H7 (cell line): Measurements from ENCODE around the gene TMED10. TPM values are rescaled to one million over a fixed set of nuclear protein-coding genes. Genes with fewer than 3 reads are reported as not detected.

ENCODE experiments used
- DNase-seq: peaks from one replicate; pipeline ENCODE4 v3.0.0; 2012
- H3K27me3 ChIP-seq: 2 replicates; pipeline ENCODE4 v1.6.0; 2011; ENCODE audit warnings: mild to moderate bottlenecking, low read length; ENCODE audit not compliant: control insufficient read depth, insufficient read depth
- H3K36me3 ChIP-seq: replicated peaks from 2 replicates; pipeline ENCODE4 v1.5.1; 2011; ENCODE audit warnings: low read length; ENCODE audit not compliant: control insufficient read depth, insufficient read depth
- H3K4me3 ChIP-seq: 2 replicates; pipeline ENCODE4 v1.5.1; 2011; ENCODE audit warnings: low read depth, mild to moderate bottlenecking, control low read depth, low read length, moderate library complexity; ENCODE audit not compliant: insufficient read depth
- total RNA-seq: library from RNA; depleted of rRNA; stranded (reverse); fragments of >200 nt; shearing (Covaris generic); gene quantifications from 2 replicates; pipeline ENCODE4 v1.2.3, GENCODE V29; 2014

TMED10 gene
- total RNA-seq, 1 experiment from 2014 or later = 240 TPM

DNA sequence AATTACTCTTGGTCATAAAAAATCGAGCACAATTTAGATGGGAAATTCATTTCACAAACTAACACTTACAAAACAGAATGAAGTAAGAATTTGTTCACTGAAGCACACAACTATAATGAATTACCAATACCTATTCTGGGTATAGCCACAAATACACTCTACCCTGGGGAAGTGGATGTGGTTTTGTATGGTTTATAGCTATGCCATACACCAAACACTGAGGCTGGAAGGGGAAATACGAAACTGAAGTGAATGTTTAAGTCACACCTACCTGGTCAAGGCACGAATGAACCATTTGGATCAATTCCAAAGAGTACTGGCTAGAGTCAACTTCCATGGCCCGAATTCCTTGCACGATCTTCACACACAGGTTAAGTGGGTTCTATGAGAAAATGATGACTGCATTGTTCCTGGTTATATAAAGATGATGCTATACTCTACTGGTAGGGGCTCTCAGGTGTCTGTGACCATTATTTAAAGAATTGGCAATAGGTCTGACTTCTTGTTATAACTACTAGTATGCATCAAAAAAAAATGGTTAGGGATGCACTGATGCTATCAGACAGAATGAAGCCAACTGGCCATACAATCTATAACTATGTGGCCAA lies 62.4 kb downstream of the TMED10 start:
- DNase-seq = no peak
- H3K36me3 ChIP-seq = peaks cover 18% of the 10 kb centered on the region
- H3K4me3 ChIP-seq = no peak overlapping the region
- no peaks in the 10 kb centered on the region for H3K27me3 ChIP-seq

DNA sequence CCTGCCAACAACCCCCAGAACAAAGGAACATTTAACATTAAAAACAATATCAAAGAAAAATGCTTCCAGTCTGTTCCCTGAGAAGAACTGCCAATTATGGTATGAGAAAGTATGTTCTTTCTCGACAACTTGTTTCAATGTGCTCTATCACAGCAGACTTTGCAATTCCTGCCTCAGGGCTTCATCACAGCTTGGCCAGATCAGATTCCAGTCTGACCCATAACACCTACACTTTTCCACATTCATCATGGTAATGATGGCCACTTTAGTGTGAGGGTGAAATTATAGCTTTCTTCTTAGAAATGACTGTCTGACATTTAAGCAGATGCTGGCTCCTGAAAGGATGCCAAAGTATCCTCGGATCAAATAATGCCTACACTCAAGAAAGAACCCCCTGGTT lies 66.5 kb downstream of the TMED10 start:
- H3K4me3 ChIP-seq = no peak overlapping the region
- H3K27me3 ChIP-seq = no peaks in the 10 kb centered on the region
- H3K36me3 ChIP-seq = peaks cover 27% of the 10 kb centered on the region
- DNase-seq = no peak

DNA sequence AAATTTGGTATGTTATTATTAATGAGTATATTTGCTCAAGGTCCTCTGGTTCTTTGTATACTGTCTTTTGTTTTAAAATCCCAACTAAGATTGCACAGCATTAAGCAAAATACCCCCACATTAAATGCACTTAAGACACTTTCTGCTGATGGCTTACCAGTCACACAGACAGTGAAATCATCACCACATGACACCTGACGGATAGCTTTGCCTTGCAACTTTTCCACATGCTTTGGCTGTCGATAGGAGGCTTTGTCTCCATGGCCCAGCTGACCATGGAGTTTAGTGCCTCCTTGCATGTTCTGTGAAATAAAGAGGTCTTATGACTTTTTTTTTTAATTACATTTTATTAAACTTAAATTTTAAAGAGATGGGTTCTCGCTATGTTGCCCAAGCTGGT lies 69.2 kb downstream of the TMED10 start:
- Histone ChIP-seq H3K27me3 (no peaks in the 10 kb centered on the region), H3K4me3 (no peak overlapping the region), H3K36me3 (peaks cover 19% of the 10 kb centered on the region)
- DNase-seq = no peak

DNA sequence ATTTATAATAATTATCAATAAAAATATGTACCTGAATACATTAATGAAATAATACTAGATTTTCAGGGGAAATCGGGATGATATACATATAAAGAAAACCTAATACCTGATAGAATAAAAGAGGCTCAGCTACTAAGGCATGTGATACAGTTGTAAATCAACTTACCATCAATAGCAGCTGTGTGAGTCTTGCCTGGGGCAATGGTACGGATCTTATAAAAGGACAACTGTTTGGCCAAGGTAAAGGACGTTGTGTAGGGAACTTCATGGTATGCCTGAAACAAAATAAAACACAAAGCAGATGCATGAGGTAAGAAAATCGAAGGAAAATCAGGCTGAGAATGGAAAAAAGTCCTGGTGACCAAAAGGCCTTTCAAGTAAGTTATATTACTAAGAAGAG lies 74.9 kb downstream of the TMED10 start:
- DNase-seq = no peak
- Histone ChIP-seq H3K4me3 (no peak overlapping the region), H3K36me3 (peaks cover 11% of the 10 kb centered on the region), H3K27me3 (no peaks in the 10 kb centered on the region)

DNA sequence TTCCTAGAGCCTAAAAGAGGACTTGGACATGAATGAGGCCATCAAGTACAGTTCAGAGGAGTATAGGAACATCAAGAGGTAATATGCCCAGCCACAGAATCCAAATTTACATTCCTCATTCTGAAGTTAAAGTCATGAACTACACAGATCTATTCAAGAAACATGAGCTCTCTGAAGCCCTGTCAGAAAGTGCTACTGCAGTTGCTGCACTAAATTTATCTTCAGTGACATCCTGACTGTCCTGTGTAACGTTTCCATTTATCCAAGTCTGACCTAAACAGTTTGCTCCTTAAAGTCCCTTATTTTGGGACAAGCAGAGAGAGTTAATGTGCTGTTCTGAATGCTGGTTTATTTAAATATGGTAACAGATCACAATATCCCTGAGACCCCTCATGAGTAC lies 77.7 kb downstream of the TMED10 start:
- DNase-seq = no peak
- Histone ChIP-seq H3K4me3 (no peak overlapping the region), H3K36me3 (peaks cover 8% of the 10 kb centered on the region), H3K27me3 (no peaks in the 10 kb centered on the region)

DNA sequence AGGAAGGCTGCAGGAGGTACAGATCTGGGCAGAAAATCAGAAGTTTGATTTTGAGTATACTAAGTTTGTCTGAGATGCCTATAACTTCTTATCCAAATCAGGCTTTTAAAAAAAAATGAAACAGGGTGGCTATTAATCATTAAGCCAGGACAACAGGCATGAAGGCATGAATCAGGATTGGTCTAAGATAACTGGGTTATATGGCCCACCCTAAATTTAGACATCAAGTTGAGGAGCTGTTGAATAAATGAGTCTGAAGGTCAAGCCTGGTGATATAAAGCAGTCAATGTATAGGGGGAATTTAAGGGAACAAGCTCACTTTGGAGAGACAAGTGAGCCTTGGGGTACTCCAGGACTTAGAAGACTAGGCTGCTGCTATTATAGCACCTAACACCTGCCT lies 78.2 kb downstream of the TMED10 start:
- no peaks in the 10 kb centered on the region for H3K27me3 ChIP-seq
- no peak for DNase-seq
- peaks cover 8% of the 10 kb centered on the region for H3K36me3 ChIP-seq
- no peak overlapping the region for H3K4me3 ChIP-seq

DNA sequence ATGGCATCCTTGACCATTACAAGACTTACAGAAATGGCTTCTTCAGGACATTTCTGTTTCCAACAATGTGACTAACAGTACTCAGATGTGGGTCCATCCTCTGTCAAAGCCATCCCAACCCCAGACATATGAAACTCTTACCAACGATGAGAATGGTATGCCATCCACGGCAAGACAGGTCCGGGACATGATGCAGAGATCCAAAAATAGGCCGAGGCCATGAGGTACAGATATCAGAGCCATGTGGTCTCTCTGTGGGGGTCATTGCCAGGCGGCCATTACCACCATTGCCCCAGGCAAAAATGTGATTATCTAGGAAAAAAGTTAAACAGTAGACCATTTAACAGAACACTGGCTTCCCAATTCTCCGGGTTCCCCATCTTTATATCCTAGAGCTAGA lies 79.5 kb downstream of the TMED10 start:
- Histone ChIP-seq H3K4me3 (no peak overlapping the region), H3K27me3 (no peaks in the 10 kb centered on the region), H3K36me3 (peaks cover 8% of the 10 kb centered on the region)
- no peak for DNase-seq

DNA sequence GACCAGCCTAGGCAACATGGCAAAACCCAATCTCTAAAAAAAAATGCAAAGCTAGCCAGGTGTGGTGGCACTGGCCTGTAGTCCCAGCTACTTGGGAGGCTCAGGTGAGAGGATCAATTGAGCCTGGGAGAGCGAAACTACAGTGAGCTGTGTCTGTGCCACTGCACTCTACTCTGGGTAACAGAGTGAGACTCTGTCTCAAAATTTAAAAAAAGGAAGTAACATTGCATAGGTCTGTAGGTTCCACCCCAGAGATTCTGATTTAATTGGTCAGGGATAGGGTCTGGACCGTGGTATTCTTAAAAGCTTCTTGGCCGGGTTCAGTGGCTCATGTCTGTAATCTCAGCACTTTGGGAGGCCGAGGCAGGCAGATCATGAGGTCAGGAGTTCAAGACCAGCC lies 80.7 kb downstream of the TMED10 start:
- Histone ChIP-seq H3K27me3 (no peaks in the 10 kb centered on the region), H3K4me3 (no peak overlapping the region), H3K36me3 (peaks cover 11% of the 10 kb centered on the region)
- DNase-seq = no peak

DNA sequence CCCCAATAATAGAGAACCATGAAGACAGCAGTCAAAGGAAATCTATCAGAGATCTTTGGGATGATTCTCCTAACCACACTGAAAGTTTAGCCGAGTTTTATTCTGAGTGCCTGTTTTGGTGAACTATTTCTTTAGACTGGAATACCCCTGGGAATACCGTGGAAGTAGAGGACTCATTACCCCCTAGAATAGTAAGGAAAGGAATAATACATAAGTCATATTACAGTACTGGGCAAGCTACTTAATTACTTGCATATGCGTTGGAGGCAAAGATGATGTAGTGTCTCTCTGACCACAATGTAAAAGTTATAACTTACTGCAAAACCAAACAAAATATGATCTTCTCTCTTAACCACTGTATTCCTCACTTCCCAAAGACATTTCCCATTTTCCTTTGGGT lies 81.5 kb downstream of the TMED10 start:
- no peak overlapping the region for H3K4me3 ChIP-seq
- no peak for DNase-seq
- peaks cover 9% of the 10 kb centered on the region for H3K36me3 ChIP-seq
- no peaks in the 10 kb centered on the region for H3K27me3 ChIP-seq

DNA sequence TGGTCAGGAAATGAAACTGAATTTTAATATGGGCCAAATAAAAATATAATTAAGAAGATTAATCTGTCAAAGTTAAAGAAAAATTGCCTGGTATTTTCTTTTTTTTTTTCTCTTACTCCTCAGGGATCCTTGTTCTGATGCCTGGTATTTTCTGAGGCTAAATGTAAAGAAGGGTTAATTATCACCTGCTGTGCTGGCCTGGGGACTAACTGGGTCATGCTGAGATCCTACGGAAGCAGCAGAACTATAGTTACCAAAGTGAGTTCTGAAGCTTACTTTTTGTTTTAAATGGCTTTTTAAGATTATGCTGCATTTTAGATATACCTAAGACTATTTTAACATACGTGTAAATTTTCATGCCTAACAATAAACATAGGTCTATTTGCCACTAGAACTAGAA lies 83.7 kb downstream of the TMED10 start:
- peaks cover 14% of the 10 kb centered on the region for H3K36me3 ChIP-seq
- DNase-seq = peak; percentile 52
- no peaks in the 10 kb centered on the region for H3K27me3 ChIP-seq

DNA sequence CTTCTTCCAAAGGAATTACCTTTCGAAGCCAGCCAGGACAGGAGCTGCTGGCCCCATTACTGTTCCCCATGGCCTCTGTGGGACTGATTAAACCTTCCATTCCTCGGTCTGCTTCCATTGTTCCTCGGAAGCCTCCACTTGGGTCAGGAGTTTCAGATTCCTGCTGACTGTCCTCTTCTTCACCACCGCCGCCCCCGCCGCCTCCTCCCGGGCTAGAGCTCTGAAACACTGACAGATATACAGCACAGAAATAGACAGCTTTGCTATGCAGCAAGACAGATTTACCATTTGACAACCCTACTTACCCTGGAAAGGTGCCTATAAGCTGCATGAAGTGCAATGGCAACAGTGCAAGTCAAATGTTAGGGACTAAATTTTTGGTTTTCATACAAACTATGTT lies 85.2 kb downstream of the TMED10 start:
- H3K4me3 ChIP-seq = no peak overlapping the region

More for the DNA sequence above, 83.7 kb downstream of the TMED10 start:
- no peak overlapping the region for H3K4me3 ChIP-seq

DNA sequence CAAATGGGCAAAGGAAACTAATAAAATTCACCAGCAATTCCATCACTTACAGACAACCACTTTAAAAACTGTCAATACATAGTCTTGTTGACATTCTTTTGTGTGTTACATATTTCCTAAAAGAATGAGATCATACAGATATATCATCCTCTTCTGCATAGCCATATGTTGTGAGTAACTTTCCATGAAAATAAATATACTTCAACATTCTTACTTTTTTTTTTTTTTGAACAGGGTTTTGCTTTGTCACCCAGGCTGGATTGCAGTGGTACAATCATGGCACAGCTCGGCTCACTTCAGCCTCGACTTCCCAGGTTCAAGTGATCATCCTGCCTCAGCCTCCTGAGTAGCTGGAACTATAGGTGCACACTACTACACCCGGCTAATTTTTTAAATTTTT lies 86.1 kb downstream of the TMED10 start:
- H3K4me3 ChIP-seq = no peak overlapping the region
- peaks cover 14% of the 10 kb centered on the region for H3K36me3 ChIP-seq
- no peaks in the 10 kb centered on the region for H3K27me3 ChIP-seq
- no peak for DNase-seq

More for the DNA sequence above, 85.2 kb downstream of the TMED10 start:
- H3K36me3 ChIP-seq = peaks cover 14% of the 10 kb centered on the region
- no peaks in the 10 kb centered on the region for H3K27me3 ChIP-seq
- DNase-seq = no peak

DNA sequence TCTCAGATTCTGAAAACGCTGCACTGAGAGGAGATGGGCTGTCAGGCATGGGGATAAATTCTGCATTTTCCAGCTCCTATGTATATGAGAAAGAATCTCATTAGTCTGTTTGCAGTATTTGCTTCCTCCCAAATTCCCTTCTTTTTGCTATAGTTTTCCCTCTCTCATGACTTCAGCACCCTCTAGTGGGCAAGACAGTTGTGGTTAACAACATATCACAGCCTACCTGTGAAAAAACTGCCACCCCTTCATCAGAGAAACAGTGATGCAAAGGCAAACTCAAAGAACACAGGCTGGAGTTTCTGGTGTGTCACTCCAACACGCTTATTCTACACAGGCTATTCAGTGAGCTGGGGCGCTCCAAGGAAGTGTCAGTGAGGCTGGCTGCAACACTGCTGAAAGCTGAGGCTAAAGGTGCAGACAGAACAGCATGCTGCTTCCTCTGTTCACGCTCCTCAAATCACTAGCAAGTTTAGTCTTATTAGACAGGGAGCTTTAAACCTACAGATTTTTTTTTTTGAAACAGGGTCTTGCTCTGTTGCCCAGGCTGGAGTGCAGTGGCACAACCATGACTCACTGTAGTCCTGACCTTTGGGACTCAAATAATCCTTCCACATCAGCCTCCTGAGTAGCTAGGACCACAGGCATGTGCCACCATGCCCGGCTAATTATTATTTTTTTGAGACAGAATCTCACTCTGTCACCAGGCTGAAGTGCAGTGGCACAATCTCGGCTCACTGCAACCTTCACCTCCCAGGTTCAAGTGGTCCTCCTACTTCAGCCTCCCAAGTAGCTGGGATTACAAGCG lies 87.6 kb downstream of the TMED10 start:
- Histone ChIP-seq H3K4me3 (no peak overlapping the region), H3K36me3 (peaks cover 19% of the 10 kb centered on the region)

DNA sequence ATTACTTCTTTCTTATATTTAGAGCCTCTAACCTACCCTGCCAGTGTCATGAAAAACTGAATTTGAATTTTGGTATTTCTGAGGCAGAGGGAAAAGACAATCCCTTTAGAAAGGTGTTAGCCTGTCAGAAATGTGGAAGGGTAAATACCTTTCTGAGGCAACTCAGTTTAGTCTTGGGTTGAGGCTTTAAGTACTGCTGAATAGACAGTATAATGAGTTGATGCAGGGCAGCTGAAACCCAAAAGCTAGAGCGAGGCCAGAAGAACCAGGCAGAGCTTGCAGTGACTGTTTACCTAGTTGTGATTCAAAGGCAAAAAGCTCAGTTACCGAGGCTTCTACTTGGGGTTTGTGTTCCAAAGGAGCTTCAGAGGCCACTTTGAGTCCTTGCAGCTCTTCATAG lies 88.3 kb downstream of the TMED10 start:
- no peak for DNase-seq
- H3K4me3 ChIP-seq = no peak overlapping the region
- no peaks in the 10 kb centered on the region for H3K27me3 ChIP-seq
- peaks cover 19% of the 10 kb centered on the region for H3K36me3 ChIP-seq

More for the DNA sequence above, 87.6 kb downstream of the TMED10 start:
- H3K27me3 ChIP-seq = no peaks in the 10 kb centered on the region
- DNase-seq = peak; percentile 66

DNA sequence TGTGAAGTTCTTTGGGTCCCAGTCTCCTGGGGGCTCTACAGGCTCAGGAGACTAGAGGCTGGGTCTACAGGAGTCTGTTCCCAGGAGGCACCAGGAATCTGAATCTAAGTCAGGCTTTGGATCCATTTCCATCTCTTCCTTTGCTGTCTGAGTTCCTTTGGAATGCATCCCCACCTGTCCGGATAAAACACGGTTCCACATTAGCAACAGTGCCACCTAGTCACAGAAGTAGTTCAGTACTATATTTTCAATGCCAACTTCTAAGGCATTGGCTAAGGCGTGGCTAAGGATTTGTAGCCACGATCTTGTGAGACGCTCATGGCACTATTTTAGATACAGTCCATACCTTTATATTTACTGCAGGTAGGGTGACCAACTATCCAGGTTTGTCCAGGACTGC lies 91.9 kb downstream of the TMED10 start:
- Histone ChIP-seq H3K4me3 (no peak overlapping the region), H3K36me3 (peaks cover 17% of the 10 kb centered on the region), H3K27me3 (no peaks in the 10 kb centered on the region)
- no peak for DNase-seq
